Fibroblast of pulmonary artery (primary cell): ENCODE results near the gene GDA.

Experiments used
- DNase-seq: peaks from one replicate; pipeline ENCODE4 v3.0.0-alpha.2; 2010; ENCODE audit warnings: low read depth
- H3K4me3 ChIP-seq: replicated peaks from 2 replicates; pipeline ENCODE4 v1.5.1; 2011; ENCODE audit warnings: low read depth, mild to moderate bottlenecking, control low read depth, low read length, moderate library complexity
- TF ChIP-seq, protein P1 (sequence below): IDR thresholded peaks from 2 replicates; pipeline ENCODE4 v1.5.1; 2011; ENCODE audit warnings: mild to moderate bottlenecking, control low read depth, low read length, inconsistent platforms; ENCODE audit errors: missing control alignments

The GDA gene

DNA sequence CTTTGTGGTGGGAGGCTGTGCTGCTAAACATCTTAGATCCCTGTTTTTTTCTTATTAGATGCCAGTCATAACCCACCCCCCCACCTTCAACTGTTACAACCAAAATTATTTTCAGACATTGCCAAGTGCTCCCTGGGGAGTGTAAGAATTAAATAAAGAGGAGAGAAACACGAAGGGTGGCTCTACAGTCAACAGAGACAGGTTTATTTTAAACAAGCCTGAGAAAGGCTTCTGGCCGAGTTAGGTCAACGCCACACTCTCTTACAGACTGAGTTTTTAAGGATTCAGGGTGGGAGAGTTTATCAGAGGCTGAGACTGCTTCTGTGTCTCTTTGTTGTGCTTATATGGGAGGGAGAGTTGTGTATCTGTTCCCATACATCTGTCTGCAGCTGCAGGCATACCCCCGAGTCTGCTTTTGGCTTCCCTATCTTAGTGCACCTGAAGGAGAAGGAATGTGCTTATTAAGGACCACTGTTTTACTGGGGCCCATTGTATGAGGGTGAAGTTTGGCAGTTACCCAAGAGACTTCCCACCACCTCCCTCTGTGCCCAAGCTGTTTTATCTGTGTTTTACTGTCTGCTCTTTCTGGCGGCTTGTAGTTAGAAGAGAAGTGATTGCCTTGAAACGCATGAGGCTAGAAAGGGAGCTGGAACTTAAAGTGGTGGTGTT is 11.4 kb upstream of the GDA start:
- TF ChIP-seq, protein P1, sequence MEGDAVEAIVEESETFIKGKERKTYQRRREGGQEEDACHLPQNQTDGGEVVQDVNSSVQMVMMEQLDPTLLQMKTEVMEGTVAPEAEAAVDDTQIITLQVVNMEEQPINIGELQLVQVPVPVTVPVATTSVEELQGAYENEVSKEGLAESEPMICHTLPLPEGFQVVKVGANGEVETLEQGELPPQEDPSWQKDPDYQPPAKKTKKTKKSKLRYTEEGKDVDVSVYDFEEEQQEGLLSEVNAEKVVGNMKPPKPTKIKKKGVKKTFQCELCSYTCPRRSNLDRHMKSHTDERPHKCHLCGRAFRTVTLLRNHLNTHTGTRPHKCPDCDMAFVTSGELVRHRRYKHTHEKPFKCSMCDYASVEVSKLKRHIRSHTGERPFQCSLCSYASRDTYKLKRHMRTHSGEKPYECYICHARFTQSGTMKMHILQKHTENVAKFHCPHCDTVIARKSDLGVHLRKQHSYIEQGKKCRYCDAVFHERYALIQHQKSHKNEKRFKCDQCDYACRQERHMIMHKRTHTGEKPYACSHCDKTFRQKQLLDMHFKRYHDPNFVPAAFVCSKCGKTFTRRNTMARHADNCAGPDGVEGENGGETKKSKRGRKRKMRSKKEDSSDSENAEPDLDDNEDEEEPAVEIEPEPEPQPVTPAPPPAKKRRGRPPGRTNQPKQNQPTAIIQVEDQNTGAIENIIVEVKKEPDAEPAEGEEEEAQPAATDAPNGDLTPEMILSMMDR: no peak
- no peak overlapping the region for H3K4me3 ChIP-seq
- DNase-seq: no peak

DNA sequence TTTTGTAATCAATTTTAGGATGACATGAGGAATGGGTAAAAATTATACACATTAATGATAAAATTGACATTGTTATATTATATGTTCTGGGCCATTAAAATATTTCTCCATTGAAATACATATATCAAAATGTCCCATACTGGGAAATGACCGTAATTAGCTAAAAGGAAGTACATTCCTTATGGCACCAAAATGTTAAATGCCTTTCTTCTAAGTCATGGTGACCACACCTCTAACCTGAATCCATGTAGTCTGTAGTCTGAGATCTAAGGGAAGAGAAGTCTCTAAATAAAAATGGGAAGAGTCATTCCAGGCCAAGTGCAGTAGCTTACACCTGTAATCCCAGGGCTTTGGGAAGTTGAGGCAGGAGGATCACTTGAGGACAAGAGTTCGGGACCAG is 10.0 kb upstream of the GDA start:
- no peak for DNase-seq
- no peak overlapping the region for H3K4me3 ChIP-seq
- TF ChIP-seq, protein P1: no peak

DNA sequence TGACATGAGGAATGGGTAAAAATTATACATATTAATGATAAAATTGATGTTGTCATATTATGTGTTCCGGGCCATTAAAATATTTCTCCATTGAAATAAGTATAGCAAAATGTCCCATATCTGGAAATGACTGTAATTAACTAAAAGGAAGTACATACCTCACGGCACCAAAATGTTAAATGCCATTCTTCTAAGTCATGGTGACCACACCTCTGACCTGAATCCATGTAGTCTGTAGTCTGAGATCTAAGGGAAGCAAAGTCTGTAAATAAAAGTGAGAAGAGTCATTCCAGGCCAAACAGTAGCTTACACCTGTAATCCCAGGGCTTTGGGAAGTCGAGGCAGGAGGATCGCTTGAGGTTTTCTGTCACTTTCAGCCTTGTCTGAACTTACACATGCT is 8.7 kb upstream of the GDA start:
- no peak for DNase-seq
- H3K4me3 ChIP-seq: no peak overlapping the region
- TF ChIP-seq, protein P1: no peak

DNA sequence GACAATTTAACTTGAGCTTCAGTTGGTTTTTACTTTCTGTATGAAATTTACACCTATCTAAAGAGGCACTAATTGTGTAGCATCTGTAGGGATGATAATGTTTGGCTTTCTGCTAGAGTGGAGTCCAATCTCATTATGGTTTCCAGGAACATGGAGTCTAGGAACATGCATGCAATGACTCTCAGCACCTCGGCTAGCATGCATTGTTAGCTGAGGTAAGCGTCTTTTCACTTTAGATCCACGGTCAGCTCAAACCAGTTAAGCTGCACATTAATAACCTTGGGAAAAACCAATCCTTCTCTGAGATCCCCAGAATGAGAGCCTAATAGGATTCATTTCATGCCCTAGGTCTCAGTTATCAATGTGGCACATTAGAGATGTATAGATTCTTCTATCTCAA is 7.8 kb upstream of the GDA start:
- TF ChIP-seq, protein P1: no peak
- H3K4me3 ChIP-seq: no peak overlapping the region
- DNase-seq: no peak

DNA sequence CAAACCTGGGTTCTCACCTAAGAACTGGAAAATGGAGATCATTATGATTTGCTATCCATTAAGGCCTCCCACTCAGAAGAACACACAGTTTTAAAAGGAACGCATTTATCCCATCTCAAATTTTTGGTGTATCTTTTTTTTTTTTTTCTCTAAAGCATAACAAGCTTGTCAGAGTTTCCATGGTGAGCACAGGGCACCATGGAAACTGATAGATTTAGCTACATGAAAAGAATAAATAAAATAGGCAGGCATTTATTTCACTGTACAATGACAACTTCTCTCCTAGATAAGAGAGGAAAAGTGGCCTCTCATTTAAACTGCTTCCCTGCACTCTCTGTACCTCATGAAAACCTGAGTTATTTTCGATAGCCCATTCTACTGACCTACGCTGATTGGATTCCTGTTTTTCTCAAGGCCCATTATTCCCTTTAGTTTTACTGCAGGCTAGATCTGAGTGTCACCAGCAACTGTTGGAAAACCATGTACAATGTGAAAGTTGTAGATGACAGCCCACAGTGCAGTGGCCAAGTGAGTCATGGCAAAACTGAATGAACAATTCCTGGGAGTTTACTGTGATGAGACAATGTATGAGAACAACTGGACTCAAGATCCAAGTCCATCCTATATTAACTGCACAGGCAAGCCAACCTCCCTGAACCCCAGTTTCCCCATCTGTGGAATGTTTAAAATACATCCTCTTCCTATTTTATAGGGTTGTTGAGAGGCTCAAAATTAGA is 4.3 kb upstream of the GDA start:
- DNase-seq: no peak
- H3K4me3 ChIP-seq: no peak overlapping the region
- TF ChIP-seq, protein P1: no peak

DNA sequence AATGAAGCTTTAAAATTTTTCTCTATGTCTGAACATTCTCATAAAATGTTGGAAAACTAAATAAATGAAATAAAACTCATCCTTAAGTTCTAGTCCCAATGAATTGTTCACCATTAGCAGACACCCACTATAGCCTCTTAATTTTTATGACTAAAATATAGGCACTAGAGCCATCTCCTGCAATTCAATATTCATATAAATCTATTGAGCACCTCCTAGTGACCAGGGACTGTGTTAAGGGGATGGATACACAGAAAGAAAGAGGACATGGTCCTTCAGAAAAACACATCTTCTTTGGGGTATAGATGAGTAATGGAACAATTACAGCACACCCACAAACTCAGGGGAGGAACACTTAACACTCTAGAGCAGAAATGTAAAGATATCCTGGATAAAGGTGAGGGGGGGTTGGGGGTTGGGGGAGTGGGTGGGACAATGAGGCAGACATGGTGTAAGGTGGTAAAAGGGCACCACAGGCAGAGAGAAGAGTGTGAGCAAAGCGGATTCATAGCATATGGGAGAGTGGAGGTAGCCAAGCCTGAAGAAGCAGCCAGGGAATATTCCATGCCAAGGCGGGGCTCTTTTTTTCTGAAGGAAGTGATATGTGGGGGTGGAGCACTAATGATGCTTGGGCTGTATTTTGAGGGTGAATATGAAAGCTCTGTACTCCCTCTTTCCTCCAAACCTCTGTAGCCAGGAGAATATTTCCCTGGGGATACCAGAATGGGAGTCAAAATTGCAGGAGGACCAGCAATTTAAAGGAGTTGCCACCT is 3.3 kb upstream of the GDA start:
- H3K4me3 ChIP-seq: no peak overlapping the region
- DNase-seq: no peak
- TF ChIP-seq, protein P1: no peak
